ENCODE data around the gene GATD1.

The GATD1 gene, protein sequence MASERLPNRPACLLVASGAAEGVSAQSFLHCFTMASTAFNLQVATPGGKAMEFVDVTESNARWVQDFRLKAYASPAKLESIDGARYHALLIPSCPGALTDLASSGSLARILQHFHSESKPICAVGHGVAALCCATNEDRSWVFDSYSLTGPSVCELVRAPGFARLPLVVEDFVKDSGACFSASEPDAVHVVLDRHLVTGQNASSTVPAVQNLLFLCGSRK

DNA sequence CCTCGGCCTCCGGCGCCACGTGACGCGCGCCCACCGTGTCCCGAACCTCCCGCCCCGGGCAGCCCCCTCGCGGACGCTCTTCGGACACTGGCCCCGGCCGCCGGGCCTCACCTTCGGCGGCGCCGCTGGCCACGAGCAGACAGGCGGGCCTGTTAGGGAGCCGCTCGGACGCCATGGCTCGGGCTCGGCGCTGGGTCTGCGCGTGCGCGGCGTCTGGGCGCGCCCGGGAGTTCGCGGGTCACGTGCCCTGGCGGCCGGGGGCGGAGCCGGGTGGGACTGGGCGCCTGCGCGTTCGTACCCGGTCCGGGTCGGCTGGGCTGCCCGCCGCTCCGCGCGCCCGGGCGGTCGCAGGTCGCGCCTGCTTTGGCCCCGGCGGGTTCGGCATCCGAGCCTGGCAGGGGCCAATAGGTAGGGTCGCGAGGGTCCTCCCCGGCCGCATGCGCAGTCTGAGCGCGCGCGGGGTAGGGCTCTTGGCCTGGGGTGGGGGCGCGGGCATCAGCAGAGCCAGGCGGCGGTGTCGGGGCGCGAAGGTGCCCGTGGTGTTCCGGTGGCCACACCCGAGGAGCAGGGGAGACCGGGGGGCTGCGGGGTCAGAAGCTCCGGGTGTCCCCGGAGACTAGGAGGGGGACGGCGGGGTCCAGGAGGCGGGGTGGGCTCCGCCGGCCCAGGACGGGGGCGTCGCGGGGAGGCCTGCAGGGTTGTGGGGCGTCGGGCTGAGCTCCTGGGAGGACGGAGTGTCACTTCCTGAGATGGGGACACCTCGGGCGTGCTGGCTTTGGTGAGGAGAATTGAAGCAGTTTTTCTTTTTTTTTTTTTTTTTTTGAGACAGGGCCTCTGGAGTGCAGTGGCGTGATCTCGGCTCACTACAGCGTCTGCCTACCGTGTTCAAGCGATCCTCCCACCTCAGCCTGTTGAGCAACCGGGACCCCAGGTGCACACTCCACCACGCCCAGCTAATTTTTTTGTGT, at the start of gene GATD1:
TSS of gene GATD1 (minus strand) at position 200 of the 968 bp plus-strand sequence. CDS start at position 175, 25 bp downstream.
- peak; percentile 95 for DNase-seq

DNA sequence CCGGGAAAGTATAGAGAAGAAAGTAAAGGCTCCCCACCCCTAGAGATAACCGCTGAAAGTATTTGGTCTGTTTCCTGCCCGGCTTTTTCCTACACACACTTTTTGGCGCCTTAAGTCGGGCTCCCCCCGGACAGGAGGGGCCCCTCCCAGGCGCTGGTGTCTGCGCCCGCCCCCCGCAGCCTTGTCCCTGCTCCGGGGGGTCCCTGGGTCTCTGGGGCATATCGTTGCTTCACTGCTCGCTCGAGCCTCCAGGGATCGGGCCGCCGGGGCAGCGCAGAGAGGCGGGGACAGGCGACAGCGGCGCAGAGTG, 49.5 kb upstream of the GATD1 start:
- no peak for DNase-seq

DNA sequence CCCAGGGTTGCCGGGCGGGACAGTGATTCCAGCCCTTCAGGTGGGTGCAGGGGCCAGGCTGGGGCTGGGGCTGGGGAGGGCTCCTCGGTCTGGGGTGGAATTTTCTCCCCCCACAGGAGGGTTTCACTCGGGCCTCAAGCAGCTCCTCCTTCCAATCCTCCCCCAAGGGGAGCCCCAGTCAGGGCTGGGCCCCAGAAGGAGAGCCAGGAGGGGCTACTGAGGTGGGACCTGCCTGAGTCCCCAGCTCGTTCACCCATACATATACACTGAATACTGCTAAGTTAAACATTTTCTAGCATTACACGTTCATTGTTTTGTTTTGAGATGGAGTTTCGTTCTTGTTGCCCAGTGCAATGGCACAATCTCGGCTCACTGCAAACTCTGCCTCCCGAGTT, 48.9 kb upstream of the GATD1 start:
- DNase-seq: no peak

DNA sequence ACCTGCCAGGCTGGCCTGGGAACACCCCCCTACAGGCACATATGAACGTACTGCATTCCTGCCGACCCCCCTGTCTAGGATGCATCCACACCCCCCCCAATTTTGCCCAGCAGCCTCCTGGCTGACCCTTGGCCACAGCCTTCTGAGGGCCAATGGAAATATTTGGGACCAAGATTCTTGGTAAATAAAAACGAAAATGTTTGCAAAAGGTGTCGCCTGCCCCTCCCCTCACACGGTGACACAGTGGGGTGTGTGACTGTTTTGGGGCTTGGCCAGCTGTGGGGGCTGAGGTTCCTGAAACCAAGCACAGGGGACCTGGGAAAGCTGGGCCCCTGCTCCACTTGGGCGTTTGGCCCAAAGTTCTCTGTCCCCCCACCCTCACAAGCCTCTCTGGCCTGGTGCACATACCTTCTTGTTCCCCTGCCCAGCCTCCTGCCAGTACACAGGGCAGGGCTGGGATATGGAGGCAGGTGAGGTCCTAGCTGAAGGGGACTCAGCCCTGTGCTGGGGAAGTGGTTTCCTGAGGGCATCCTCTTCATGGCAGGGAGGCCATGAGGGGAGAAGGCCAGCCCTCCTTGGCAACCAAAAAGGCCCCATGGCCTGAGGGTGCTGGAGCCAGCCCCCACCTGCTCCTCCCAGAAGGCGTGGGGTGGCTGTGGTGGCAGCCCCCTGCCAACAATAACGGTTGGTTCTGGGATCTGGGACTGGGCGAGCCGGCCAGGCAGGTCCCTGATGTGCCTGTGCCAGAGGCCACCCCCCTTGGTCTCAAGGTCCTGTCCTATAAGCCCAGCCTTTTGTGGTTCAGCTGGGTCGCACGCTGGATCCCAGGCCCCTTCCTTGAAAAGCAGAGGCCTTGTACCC, 48.3 kb upstream of the GATD1 start:
- no peak for DNase-seq

DNA sequence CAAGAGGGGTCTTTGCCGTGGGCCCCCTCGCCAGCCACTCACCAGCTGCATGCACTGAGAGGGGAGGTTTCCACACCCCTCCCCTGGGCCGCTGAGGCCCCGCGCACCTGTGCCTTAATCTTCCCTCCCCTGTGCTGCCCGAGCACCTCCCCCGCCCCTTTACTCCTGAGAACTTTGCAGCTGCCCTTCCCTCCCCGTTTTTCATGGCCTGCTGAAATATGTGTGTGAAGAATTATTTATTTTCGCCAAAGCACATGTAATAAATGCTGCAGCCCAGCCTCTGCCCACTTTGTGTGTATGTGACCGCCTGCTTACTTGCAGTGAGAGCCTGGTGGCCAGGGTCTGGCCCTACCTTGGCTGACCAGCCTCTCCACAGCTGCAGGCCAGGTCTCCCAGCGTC, 47.7 kb upstream of the GATD1 start:
- no peak for DNase-seq

DNA sequence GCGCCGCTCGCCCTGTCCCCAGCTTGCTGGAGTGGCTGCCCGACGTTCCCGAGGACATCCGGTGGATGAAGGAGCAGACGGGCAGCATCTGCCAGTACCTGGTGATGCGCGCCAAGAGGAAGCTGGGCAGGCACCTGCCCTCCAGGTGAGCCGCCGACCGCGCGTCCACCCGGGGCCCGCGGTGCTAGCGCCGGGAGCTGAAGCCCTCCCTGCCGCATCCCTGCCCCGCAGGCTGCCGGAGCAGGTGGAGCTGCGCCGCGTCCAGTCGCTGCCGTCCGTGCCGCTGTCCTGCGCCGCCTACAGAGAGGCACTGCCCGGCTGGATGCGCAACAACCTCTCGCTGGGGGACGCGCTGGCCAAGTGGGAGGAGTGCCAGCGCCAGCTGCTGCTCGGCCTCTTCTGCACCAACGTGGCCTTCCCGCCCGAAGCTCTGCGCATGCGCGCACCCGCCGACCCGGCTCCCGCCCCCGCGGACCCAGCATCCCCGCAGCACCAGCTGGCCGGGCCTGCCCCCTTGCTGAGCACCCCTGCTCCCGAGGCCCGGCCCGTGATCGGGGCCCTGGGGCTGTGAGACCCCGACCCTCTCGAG, 47.1 kb upstream of the GATD1 start:
- DNase-seq: no peak

DNA sequence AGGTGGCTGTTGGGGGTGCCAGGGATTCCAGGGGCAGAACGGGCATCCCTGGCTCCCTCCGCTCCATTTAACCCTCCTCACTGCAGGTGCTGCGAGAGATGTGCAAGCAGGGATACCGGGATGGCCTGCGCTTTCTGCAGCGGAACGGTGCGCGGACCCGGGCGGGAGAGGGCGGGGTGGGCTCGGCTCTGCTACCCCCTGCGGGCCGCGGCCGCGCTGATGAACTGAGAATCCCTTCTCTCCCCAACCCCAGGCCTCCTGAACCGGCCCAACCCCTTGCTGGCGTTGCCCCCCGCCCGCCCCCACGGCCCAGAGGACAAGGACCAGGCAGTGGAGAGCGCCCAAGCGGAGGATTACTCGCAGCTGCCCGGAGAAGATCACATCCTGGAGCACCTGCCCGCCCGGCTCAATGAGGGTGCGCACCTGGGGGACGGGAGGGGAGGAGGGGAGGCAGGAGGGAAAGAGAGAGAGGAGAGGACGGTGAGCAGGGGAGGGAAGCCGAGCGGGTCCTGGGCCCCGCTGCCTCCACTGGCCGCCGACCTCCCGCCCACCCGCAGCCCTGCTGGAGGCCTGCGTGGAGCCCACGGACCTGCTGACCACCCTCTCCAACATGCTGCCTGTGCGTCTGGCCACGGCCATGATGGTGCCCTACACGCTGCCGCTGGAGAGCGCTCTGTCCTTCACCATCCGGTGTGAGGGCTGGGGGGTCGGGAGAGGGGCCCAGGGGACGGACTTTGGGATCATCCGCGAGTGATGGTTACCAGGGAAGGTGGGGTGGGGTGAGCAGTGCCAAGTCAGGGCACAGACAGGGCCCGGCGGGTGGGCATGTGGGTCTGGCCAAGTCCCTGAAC, 46.4 kb upstream of the GATD1 start:
- DNase-seq: no peak

DNA sequence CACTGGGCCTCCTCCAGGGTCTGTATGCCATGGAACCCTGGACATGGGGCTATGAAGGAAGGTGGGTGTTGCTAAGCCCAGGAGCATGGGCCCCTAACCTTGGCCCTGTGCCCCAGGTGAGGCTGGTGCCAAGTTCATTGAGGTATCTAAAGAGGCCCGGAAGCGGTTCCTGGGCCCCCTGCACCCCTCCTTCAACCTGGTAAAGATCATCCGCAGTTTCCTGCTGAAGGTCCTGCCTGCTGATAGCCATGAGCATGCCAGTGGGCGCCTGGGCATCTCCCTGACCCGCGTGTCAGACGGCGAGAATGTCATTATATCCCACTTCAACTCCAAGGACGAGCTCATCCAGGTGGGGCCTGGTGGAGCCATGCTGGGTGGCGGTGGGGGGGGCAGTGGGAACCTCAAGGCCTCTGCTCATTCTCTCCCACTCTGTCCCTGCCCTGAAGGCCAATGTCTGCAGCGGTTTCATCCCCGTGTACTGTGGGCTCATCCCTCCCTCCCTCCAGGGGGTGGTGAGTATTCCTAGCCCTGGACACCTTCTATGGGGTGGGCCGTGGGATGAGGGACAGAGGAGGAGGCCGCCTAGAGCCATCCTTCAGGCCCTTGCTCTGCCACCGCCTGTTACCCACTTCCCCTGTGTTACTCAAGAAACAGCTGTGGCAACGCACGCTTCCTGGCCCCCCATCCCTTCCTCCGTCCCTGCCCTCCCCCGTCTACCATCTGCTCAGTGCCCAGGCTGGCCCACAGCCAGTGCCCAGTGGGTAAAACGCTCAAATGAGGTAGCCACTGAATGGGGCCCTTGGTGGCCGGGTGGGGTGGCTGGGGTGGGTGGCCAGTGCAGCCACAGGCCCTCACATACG, 44.5 kb upstream of the GATD1 start:
- DNase-seq: no peak

DNA sequence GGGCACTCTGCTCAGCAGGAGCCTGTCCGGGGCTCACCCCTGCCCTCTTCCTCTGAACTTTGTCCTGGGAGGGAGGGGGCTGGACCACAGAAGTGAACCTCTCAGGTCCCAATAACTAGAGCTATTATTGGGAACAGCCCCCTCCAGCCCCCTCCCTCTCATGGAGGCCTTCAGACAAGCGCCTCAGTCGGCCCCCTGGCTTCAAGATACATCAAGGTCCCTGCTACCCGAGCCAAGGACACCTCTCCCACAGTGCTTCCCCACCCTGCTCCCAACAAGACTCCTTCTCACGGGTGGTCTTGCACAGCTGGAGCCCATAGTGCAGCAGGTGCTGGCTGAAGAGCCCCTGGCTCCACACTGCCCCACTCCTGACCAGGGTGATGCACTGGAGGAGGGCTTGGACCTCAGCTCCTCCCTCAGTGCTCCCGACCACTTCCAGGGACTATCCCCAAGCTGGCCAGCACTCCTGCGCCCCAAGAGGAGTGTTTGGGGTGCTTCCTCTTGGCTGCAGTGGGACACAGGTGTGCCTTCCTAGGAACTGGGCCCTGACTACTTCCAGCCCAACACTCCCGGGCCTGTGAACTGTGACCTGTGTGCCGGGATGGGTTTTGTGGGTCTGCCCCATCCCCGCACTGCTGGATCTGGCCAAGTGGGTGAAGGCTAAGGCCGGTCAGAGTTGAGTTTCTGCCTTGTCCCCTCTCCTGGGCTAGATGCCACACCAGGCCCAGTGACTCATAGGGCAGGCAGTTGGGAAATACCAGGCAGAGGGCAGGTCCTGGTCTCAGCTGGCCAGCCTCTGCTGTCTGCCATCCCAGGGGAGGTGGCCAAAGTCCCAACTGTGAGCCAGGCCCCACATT, 43.6 kb upstream of the GATD1 start:
- DNase-seq: no peak

DNA sequence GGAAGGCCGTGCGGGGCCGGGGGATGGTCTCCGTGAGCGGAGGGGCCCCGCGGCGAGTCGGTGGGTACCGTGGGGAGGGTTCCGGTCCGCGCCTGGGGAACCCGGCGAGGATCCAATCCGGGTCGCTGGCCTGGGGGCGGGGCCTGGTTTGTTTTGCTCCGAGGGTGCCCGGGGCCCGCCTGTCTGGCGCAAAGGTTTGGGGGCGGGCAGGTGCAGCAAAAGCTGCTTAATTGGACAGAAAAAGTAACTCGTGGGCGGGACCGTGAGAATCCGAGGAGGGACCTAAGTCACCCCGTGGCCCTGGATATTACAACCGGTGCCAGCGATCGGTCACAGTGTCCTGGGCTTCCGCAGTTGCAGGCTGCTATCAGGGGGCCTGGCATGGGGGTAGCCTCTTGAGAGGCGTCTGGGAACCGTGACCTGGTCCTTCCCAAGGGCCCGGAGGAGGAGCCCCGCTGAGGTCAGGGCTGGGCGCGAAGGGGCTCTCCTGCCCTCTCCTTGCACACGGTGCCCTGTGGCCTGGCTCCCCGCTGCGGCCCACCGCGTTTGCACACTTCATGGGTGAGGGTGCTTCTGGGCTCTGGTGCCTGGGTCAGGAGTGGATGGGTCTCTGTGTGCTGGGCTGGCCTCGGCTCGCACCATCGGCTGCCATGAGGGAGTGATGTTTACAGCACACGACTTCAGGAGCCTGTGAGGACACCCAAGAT, 42.8 kb upstream of the GATD1 start:
- DNase-seq: peak; percentile 93

DNA sequence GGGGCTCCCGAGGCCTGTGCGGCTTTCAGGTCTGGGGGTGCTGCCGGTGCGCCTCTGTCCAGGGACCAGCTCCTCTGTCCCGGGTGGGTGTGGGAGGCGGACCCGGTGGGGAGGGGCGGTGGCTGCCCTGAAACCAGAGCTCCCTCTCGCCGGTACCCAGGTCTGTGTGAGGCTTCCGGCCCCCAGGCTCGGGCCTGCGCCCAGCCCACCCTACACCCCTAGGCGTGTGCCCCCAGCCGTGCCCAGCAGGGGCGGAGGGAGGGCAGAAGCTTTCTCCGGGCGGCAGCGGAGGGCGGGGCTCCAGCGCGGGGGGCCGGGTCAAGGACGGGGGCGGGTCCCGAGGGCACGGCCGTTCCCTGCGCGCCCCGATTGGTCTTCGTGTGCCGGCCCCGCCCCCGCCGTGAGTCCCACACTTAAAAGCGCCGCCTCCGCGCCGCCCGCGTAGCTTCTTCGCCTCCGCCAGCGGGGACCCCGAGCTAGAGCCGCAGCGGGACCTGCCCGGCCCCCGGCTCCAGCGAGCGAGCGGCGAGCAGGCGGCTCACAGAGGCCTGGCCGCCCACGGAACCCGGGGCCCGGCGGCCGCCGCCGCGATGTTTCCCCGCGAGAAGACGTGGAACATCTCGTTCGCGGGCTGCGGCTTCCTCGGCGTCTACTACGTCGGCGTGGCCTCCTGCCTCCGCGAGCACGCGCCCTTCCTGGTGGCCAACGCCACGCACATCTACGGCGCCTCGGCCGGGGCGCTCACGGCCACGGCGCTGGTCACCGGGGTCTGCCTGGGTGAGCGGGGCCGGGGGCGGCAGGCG, 42.0 kb upstream of the GATD1 start:
- DNase-seq: peak; percentile 91

DNA sequence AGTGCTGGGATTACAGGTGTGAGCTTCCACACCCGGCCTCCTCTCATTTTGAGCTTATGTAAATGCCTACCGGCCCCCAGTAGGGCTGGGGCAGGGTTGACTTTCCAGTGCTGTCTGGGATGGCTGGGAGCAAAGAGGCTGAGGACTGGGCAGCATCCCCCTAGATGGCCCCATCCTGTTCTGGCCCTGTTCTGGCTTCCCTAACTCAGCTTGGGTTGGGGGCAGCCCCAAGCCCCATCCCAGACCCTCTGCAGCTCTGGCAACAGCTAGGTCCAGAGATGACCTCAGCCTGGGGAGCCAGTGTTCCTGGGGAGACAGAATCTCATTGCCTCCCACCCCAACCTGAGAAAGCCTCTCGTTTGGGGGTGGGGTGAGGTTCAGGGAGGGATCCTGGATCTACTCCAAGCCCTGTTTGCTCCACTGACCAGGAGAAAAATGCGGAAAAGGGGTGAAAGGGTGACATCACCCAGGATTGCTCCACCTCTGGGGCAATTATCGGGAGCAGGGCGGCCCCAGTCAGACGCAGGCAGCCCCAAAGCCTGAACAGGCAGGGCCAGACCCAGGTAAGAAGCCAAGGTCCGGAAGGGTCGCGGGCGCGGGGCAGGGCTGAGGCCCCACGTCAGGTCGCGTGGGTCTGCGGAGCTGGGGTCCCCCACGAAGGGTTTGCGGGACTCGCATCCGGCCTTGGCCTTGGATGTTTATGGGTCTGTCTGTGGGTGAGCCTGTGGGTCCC, 41.3 kb upstream of the GATD1 start, which contains the start of gene PNPLA2:
TSS of gene PNPLA2 (plus strand) at position 519 of the 733 bp plus-strand sequence. CDS start 805 bp downstream, outside the sequence.
- DNase-seq: no peak

DNA sequence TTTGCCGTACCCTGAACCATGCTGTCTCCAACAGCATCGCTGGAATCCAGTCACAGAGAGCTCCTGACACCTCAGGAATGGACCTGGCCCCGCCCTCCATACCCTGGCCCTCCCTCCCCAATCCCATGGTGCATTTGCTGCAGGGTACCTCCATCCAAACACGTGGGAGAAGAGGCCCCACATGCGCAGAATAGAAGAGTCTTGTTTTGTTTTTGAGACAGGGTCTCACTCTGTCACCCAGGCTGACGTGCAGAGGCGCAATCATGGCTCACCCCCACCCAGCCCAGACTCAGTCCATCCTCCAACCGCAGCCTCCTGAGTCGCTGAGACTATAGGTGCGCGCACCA, 39.1 kb upstream of the GATD1 start:
- no peak for DNase-seq

DNA sequence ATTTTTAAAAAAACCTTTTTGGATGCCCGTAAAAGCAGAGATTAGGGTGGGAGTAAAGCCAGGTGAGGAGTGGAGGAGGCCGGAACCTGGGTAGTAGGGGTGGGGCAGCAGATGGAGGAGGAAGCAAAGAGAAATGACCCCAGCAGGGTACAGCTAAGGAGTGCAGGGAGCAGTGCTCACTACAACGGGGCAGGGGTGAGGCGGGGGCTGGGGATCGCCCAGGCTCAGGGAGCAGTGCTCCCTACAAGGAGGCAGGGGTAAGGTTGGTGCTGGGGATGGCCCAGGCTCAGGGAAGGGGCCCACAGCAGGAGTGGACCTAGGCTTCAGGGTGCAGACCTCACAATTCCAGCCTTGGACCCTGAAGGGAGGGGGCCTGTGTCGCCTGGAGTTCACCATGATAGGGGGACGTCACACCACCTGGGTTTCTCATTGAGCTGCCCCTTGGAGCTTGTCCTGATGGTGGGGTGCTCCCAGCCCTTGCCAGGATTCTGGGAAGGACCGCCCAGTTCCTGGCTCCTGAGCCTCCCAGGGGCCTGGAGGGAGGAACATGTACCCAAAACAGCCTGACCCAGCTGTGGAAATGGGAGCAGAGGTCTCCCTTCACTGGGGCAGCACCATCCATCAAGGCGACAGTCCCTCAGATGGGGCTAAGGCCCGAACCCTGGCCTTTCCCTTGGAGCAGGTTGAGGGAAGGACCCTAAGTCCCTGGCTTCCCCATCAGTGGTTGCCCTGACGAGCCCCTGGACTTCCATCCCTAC, 38.6 kb upstream of the GATD1 start:
- DNase-seq: no peak

DNA sequence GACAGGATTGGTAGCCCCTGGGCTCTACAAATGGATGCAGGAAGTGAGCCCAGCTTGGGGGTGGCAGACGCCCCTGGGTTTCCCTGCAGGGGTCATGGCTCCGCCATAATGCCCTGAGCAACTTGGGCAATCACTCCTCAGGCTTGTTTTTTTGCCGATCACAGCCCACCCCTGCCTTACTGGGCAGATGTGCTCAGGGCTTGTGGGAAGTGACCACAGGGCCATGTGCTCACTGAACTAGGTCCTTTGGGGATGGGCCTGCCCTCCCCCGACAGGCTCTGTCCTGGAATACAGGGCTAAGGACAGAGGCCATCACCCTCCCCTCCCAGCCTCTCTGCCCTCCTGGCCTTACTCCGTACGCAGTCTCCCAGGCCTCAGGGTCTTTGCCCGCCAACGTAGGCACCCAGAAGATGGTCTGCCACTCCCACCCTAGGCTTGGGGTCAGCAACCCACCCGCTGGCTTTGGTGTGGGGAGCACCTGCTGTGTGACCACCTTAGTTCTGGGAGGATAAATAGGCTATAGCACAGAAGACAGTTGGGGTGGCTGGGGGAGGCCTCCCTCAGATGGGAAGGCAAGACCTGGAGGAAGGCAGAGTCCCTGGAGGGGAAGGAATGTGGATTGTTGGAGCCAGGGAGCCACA, 36.3 kb upstream of the GATD1 start:
- no peak for DNase-seq

DNA sequence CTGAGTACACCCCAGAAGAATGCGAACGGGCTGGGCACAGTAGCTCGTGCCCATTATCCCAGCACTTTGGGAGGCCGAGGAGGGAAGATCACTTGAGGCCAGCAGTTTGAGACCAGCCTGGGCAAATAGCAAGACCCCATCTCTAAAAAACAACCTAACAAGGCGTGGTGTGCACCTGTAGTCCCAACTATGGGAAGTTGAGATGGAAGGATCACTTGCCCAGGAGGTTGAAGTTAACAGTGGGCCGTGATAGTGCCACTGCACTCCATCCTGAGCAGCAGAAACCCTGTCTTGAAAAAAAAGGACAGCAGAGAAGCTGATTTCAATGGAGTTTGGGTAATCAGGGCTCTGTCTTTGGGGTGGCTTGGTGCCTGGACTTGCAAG, 35.8 kb upstream of the GATD1 start:
- no peak for DNase-seq

DNA sequence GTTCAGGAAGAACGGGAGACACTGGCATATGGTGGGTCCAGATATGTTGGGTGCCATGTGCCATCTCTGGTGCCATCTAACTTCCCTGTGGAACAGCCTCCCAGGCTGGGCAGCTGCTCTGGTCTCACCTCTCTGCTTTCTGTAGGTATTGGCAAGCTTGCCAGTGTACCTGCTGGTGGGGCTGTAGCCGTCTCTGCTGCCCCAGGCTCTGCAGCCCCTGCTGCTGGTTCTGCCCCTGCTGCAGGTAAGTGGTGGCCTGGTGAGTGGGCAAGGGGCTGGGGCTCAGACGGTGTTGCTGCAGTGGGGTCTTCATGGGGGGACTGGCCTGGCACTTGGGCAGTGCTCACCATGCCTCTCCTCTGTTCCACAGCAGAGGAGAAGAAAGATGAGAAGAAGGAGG, 35.1 kb upstream of the GATD1 start:
- no peak for DNase-seq

All from activated CD4-positive, alpha-beta T cell treated with anti-CD3 and anti-CD28 coated beads, Interleukin-2, amount 50 U/mL, for 16 hours (primary cell).